ENCODE data around the gene PHKB.

The PHKB gene

GRCh38 chr16:47624563-47624962, 163.4 kb downstream of the PHKB start:
- Histone ChIP-seq H3K36me3 (replicated peaks; ENCODE audit: insufficient read depth, low read length) (no peaks in the 10 kb centered on the region), H3K9me3 (replicated peaks; ENCODE audit: insufficient read depth, low read length) (no peaks in the 10 kb centered on the region)

GRCh38 chr16:47625115-47625567, 164.0 kb downstream of the PHKB start:
- Histone ChIP-seq H3F3A (ENCODE audit: insufficient read depth, low read length) (no peaks in the 10 kb centered on the region), H4K20me1 (ENCODE audit: insufficient read depth, low read length) (no peaks in the 10 kb centered on the region), H3K4me2 (ENCODE audit: low read depth, low read length) (no peak overlapping the region), H3K36me3 (replicated peaks; ENCODE audit: insufficient read depth, low read length) (no peaks in the 10 kb centered on the region), H3K79me2 (ENCODE audit: low read length) (no peaks in the 10 kb centered on the region), H3K27ac (ENCODE audit: low read length) (no peak overlapping the region), H3K4me3 (ENCODE audit: low read length) (no peak overlapping the region), H3K27me3 (replicated peaks; ENCODE audit: insufficient read depth, low read length) (no peaks in the 10 kb centered on the region), H3K9ac (ENCODE audit: low read length) (no peak overlapping the region), H3K4me1 (ENCODE audit: low read length) (no peaks in the 10 kb centered on the region), H3K9me2 (replicated peaks; ENCODE audit: insufficient read depth, low read length) (no peaks in the 10 kb centered on the region), H2AFZ (ENCODE audit: low read length) (no peak overlapping the region), H3K9me3 (replicated peaks; ENCODE audit: insufficient read depth, low read length) (no peaks in the 10 kb centered on the region)
- no peak for DNase-seq
- TF ChIP-seq, protein P1, sequence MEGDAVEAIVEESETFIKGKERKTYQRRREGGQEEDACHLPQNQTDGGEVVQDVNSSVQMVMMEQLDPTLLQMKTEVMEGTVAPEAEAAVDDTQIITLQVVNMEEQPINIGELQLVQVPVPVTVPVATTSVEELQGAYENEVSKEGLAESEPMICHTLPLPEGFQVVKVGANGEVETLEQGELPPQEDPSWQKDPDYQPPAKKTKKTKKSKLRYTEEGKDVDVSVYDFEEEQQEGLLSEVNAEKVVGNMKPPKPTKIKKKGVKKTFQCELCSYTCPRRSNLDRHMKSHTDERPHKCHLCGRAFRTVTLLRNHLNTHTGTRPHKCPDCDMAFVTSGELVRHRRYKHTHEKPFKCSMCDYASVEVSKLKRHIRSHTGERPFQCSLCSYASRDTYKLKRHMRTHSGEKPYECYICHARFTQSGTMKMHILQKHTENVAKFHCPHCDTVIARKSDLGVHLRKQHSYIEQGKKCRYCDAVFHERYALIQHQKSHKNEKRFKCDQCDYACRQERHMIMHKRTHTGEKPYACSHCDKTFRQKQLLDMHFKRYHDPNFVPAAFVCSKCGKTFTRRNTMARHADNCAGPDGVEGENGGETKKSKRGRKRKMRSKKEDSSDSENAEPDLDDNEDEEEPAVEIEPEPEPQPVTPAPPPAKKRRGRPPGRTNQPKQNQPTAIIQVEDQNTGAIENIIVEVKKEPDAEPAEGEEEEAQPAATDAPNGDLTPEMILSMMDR (IDR thresholded peaks at IDR 0.05; ENCODE audit: low read length) = no peak
- TF ChIP-seq EZH2phosphoT487 (IDR thresholded peaks at IDR 0.05; ENCODE audit: low read length) (no peak), EZH2 (optimal IDR thresholded peaks at IDR 0.05; ENCODE audit: low read depth, low read length) (no peak)

More at GRCh38 chr16:47624563-47624962, 163.4 kb downstream of the PHKB start:
- no peaks in the 10 kb centered on the region for H3K27me3 ChIP-seq (replicated peaks; ENCODE audit: insufficient read depth, low read length)
- no peak overlapping the region for H2AFZ ChIP-seq (ENCODE audit: low read length)
- no peak overlapping the region for H3K4me3 ChIP-seq (ENCODE audit: low read length)
- no peak overlapping the region for H3K27ac ChIP-seq (ENCODE audit: low read length)
- H3K4me1 ChIP-seq (ENCODE audit: low read length) = no peaks in the 10 kb centered on the region
- H3K79me2 ChIP-seq (ENCODE audit: low read length) = no peaks in the 10 kb centered on the region
- H4K20me1 ChIP-seq (ENCODE audit: insufficient read depth, low read length) = no peaks in the 10 kb centered on the region
- H3K4me2 ChIP-seq (ENCODE audit: low read depth, low read length) = no peak overlapping the region
- TF ChIP-seq EZH2phosphoT487 (IDR thresholded peaks at IDR 0.05; ENCODE audit: low read length) (no peak), EZH2 (optimal IDR thresholded peaks at IDR 0.05; ENCODE audit: low read depth, low read length) (no peak)
- TF ChIP-seq, protein P1 (IDR thresholded peaks at IDR 0.05; ENCODE audit: low read length) = no peak
- no peak for DNase-seq
- no peaks in the 10 kb centered on the region for H3F3A ChIP-seq (ENCODE audit: insufficient read depth, low read length)
- no peaks in the 10 kb centered on the region for H3K9me2 ChIP-seq (replicated peaks; ENCODE audit: insufficient read depth, low read length)
- no peak overlapping the region for H3K9ac ChIP-seq (ENCODE audit: low read length)

- no peak for DNase-seq
- no peak overlapping the region for H3K27ac ChIP-seq (ENCODE audit: low read length)
- H3K27me3 ChIP-seq (replicated peaks; ENCODE audit: insufficient read depth, low read length) = no peaks in the 10 kb centered on the region
- no peaks in the 10 kb centered on the region for H3F3A ChIP-seq (ENCODE audit: insufficient read depth, low read length)
- no peak overlapping the region for H3K9ac ChIP-seq (ENCODE audit: low read length)
- no peaks in the 10 kb centered on the region for H3K9me3 ChIP-seq (replicated peaks; ENCODE audit: insufficient read depth, low read length)
- H4K20me1 ChIP-seq (ENCODE audit: insufficient read depth, low read length) = no peaks in the 10 kb centered on the region
- H3K4me1 ChIP-seq (ENCODE audit: low read length) = no peaks in the 10 kb centered on the region
- H3K36me3 ChIP-seq (replicated peaks; ENCODE audit: insufficient read depth, low read length) = no peaks in the 10 kb centered on the region
- H3K9me2 ChIP-seq (replicated peaks; ENCODE audit: insufficient read depth, low read length) = no peaks in the 10 kb centered on the region
- H3K79me2 ChIP-seq (ENCODE audit: low read length) = no peaks in the 10 kb centered on the region
- no peak overlapping the region for H2AFZ ChIP-seq (ENCODE audit: low read length)
- H3K4me2 ChIP-seq (ENCODE audit: low read depth, low read length) = no peak overlapping the region
- no peak for TF ChIP-seq EZH2 (optimal IDR thresholded peaks at IDR 0.05; ENCODE audit: low read depth, low read length)
- no peak for TF ChIP-seq EZH2phosphoT487 (IDR thresholded peaks at IDR 0.05; ENCODE audit: low read length)
- TF ChIP-seq, protein P1 (IDR thresholded peaks at IDR 0.05; ENCODE audit: low read length) = no peak
- H3K4me3 ChIP-seq (ENCODE audit: low read length) = no peak overlapping the region
These were observed 165.1 kb downstream of the PHKB start for GRCh38 chr16:47626246-47626645.

Measured in MM.1S (cell line).